IMR-90 (cell line): ENCODE measurements around the gene STK25. TPM values are rescaled to one million over a fixed set of nuclear protein-coding genes. Genes with fewer than 3 reads are reported as not detected.

ENCODE experiments used
- ATAC-seq: fragments of 200-7000 bp; cut with Tn5 transposase; 2 replicates; pipeline ENCODE4 v1.9.1; 2020; ENCODE audit warnings: low read depth, mild to moderate bottlenecking, moderate library complexity
- BruUV-seq: library from RNA; stranded (reverse); fragments of 400-500 nt; replicated peaks from 2 replicates; lab custom pipeline; 2021; lab: Mats Ljungman, UMichigan
- CTCF ChIA-PET: fragments of 300-600 bp; formaldehyde crosslinking; extraction: SDS; loops from one replicate; lab custom pipeline; 2021; ENCODE audit warnings: antibody characterized with exemption; lab: Yijun Ruan, JAX
- POLR2A ChIA-PET: fragments of 300-600 bp; sonication (Branson Sonifier 250); formaldehyde crosslinking; loops from one replicate; lab custom pipeline; 2022; ENCODE audit warnings: antibody characterized with exemption; ENCODE audit not compliant: unreplicated experiment; lab: Charles Lee
- DNase-seq: peaks from one replicate; pipeline ENCODE4 v3.0.0; 2013
- H2AFZ ChIP-seq: replicated peaks from 2 replicates; pipeline ENCODE3; 2013; ENCODE audit warnings: low read length, mild to moderate bottlenecking; ENCODE audit not compliant: poor library complexity
- H2AK5ac ChIP-seq: 2 replicates; pipeline ENCODE4 v1.6.1; 2013; ENCODE audit warnings: low read depth, low read length, inconsistent platforms
- H2AK9ac ChIP-seq: replicated peaks from 2 replicates; pipeline ENCODE3; 2013; ENCODE audit warnings: mild to moderate bottlenecking, low read depth, low read length, moderate library complexity; ENCODE audit not compliant: poor library complexity
- H2BK120ac ChIP-seq: 2 replicates; pipeline ENCODE4 v1.6.1; 2013; ENCODE audit warnings: low read depth, low read length, inconsistent platforms
- H2BK15ac ChIP-seq: 3 replicates; pipeline ENCODE4 v1.6.1; 2013; ENCODE audit warnings: low read depth, low read length, inconsistent platforms
- H2BK20ac ChIP-seq: 2 replicates; pipeline ENCODE4 v1.6.1; 2013; ENCODE audit warnings: low read depth, mild to moderate bottlenecking, inconsistent platforms, low read length, moderate library complexity
- H2BK5ac ChIP-seq: 2 replicates; pipeline ENCODE4 v1.6.1; 2013; ENCODE audit warnings: mild to moderate bottlenecking, low read depth, low read length, inconsistent platforms; ENCODE audit not compliant: poor library complexity, severe bottlenecking
- H3K14ac ChIP-seq: replicated peaks from 2 replicates; pipeline ENCODE4 v1.6.1; 2013; ENCODE audit warnings: low read depth, low read length, inconsistent platforms
- H3K18ac ChIP-seq: 2 replicates; pipeline ENCODE4 v1.6.1; 2013; ENCODE audit warnings: low read depth, low read length, control low read depth
- H3K23ac ChIP-seq: 2 replicates; pipeline ENCODE4 v1.6.1; 2013; ENCODE audit warnings: low read depth, low read length, inconsistent platforms
- H3K27ac ChIP-seq: 2 replicates; pipeline ENCODE4 v1.5.1; 2013; ENCODE audit warnings: mild to moderate bottlenecking, control low read depth, low read length; ENCODE audit not compliant: insufficient read depth
- H3K27me3 ChIP-seq: 2 replicates; pipeline ENCODE4 v1.6.1; 2013; ENCODE audit warnings: low read length; ENCODE audit not compliant: control insufficient read depth, insufficient read depth
- H3K36me3 ChIP-seq: 2 replicates; pipeline ENCODE4 v1.6.1; 2013; ENCODE audit warnings: low read length, mixed read lengths; ENCODE audit not compliant: control insufficient read depth, insufficient read depth
- H3K4ac ChIP-seq: 2 replicates; pipeline ENCODE4 v1.6.1; 2013; ENCODE audit warnings: low read depth, low read length, inconsistent platforms
- H3K4me1 ChIP-seq: 2 replicates; pipeline ENCODE4 v1.6.1; 2013; ENCODE audit warnings: low read length, mixed read lengths; ENCODE audit not compliant: control insufficient read depth, insufficient read depth
- H3K4me2 ChIP-seq: 2 replicates; pipeline ENCODE4 v1.6.1; 2013; ENCODE audit warnings: low read depth, mild to moderate bottlenecking, control low read depth, low read length, moderate library complexity
- H3K4me3 ChIP-seq: 2 replicates; pipeline ENCODE4 v1.5.1; 2013; ENCODE audit warnings: low read depth, mild to moderate bottlenecking, control low read depth, low read length, moderate library complexity; ENCODE audit not compliant: insufficient read depth
- H3K56ac ChIP-seq: 2 replicates; pipeline ENCODE4 v1.6.1; 2013; ENCODE audit warnings: low read length, inconsistent platforms; ENCODE audit not compliant: insufficient read depth; ENCODE audit errors: extremely low read depth
- H3K79me1 ChIP-seq, 2 experiments: 2 replicates each; pipeline ENCODE4 v1.6.1; 2013; ENCODE audit warnings: low read length in 2 of 2, inconsistent platforms in 1 of 2, low read depth in 1 of 2
- H3K9ac ChIP-seq: 2 replicates; pipeline ENCODE4 v1.6.1; 2013; ENCODE audit warnings: low read depth, low read length, control low read depth
- H3K9me1 ChIP-seq: 2 replicates; pipeline ENCODE4 v1.6.1; 2013; ENCODE audit warnings: low read length, inconsistent platforms; ENCODE audit not compliant: insufficient read depth
- H3K9me3 ChIP-seq: 2 replicates; pipeline ENCODE4 v1.6.1; 2013; ENCODE audit warnings: low read length; ENCODE audit not compliant: control insufficient read depth, insufficient read depth
- H4K20me1 ChIP-seq: 2 replicates; pipeline ENCODE4 v1.6.1; 2013; ENCODE audit warnings: low read length, inconsistent platforms; ENCODE audit not compliant: insufficient read depth
- H4K5ac ChIP-seq: 2 replicates; pipeline ENCODE4 v1.6.1; 2013; ENCODE audit warnings: mild to moderate bottlenecking, low read depth, low read length, control low read depth
- H4K8ac ChIP-seq, 2 experiments: 2 replicates each; pipeline ENCODE4 v1.6.1; 2013; ENCODE audit warnings: low read depth in 2 of 2, low read length in 2 of 2, control low read depth in 1 of 2, inconsistent platforms in 1 of 2
- H4K91ac ChIP-seq: 2 replicates; pipeline ENCODE4 v1.6.1; 2013; ENCODE audit warnings: low read depth, low read length, inconsistent platforms; ENCODE audit not compliant: insufficient read depth
- BHLHE40 ChIP-seq: fragments of 150-350 bp; IDR thresholded peaks from 2 replicates; pipeline ENCODE4 v1.6.1; 2016; ENCODE audit warnings: mild to moderate bottlenecking, low read depth, low read length
- FOS ChIP-seq: fragments of 150-350 bp; IDR thresholded peaks from 2 replicates; pipeline ENCODE4 v1.6.1; 2016; ENCODE audit warnings: low read depth, low read length
- WGBS, 2 experiments: methylation state at CpG; one replicate each; pipeline versions ENCODE4 v1.1.5 to v1.1.7; 2013; ENCODE audit warnings: missing lambda C conversion rate in 2 of 2; ENCODE audit not compliant: insufficient read length in 1 of 2; ENCODE audit errors: extremely low coverage in 2 of 2; 5-methylcytosine and 5-hydroxymethylcytosine counted together
- dilution Hi-C: fragments of 300-500 bp; cut with HindIII; formaldehyde crosslinking; loops from one replicate; pipeline ENCODE4 v1.14.3; 2018; ENCODE audit warnings: low sequenced_read_pairs; ENCODE audit not compliant: unreplicated experiment
- in situ Hi-C: fragments of 300-500 bp; cut with MboI; formaldehyde crosslinking; loops from 3 replicates; pipeline ENCODE4 v1.14.3; 2019; ENCODE audit warnings: low sequenced_read_pairs, inconsistent platforms, mixed read lengths
- intact Hi-C: fragments of 100-400 bp; cut with micrococcal nuclease; formaldehyde crosslinking; loops from 2 replicates; pipeline ENCODE4 v1.10.0; 2022
- polyA plus RNA-seq, 3 experiments: library from polyadenylated mRNA; depleted of rRNA; stranded (reverse); fragments of >200 nt; gene quantifications; 2 replicates each; pipeline ENCODE4 v1.2.3, GENCODE V29; 2012; ENCODE audit warnings: low replicate concordance in 1 of 3
- total RNA-seq: library from RNA; depleted of rRNA; stranded (reverse); fragments of >200 nt; gene quantifications from 2 replicates; pipeline ENCODE4 v1.2.3, GENCODE V29; 2012

Gene STK25
- total and polyA plus RNA-seq, 2 of the 4 experiments (the other 2 are of a cell fraction), result 258 to 392 TPM

- in situ Hi-C loops, result no loop called here
- ChIA-PET POLR2A (no interaction called here), CTCF (no interaction called here)
- Histone ChIP-seq H2AK9ac (peak overlapping the region; percentile 28), H2BK5ac (peak overlapping the region; percentile 59), H3K4ac (no peak overlapping the region), H3K27me3 (no peaks in the 10 kb centered on the region; the same call in 1 of the 2 replicates), H3K4me3 (no peak overlapping the region), H4K91ac (no peak overlapping the region), H4K20me1 (no peaks in the 10 kb centered on the region), H3K9me1 (peaks cover 9% of the 10 kb centered on the region; the same call in 1 of the 2 replicates), H3K36me3 (no peaks in the 10 kb centered on the region), H2AFZ (peak overlapping the region; percentile 43), H3K4me2 (no peak overlapping the region), H2BK20ac (no peak overlapping the region), H3K14ac (no peak overlapping the region), H2BK15ac (no peak overlapping the region), H3K9me3 (no peaks in the 10 kb centered on the region), H3K79me1 (no peaks in the 10 kb centered on the region), H2AK5ac (peak overlapping the region; percentile 57; the same call in 1 of the 2 replicates), H3K27ac (no peak overlapping the region), H3K4me1 (no peaks in the 10 kb centered on the region), H3K9ac (no peak overlapping the region), H2BK120ac (no peak overlapping the region), H4K8ac (no peak overlapping the region), H4K5ac (no peak overlapping the region), H3K18ac (no peak overlapping the region), H3K23ac (no peak overlapping the region), H3K56ac (no peak overlapping the region)
- BruUV-seq, result no TSS peak
- DNase-seq, result no peak
- dilution Hi-C loops, result no loop called here
- TF ChIP-seq FOS, result no peak
- no peak for TF ChIP-seq BHLHE40
- no peak for ATAC-seq
- intact Hi-C loops, result no loop called here
- 81 to 100% methylated on average over 1 to 2 of the region's 3 CpGs for WGBS, 2 experiments
Observed at GRCh38 chr2:241516520-241516965, 8.2 kb upstream of the STK25 start.
